HEK293 (cell line): ENCODE data around the gene MAP4K5.

Experiments used
- CTCF ChIA-PET: fragments of 350-600 bp; formaldehyde crosslinking; extraction: SDS; loops from one replicate; lab custom pipeline; 2021; ENCODE audit warnings: antibody characterized with exemption; lab: Yijun Ruan, JAX
- POLR2A ChIA-PET: fragments of 300-600 bp; formaldehyde crosslinking; extraction: SDS; loops from one replicate; lab custom pipeline; 2020; ENCODE audit warnings: antibody characterized with exemption, inconsistent platforms; lab: Yijun Ruan, JAX
- H3K27ac ChIP-seq: fragments of 200-500 bp; sonication (Bioruptor generic); 2 replicates; pipeline ENCODE4 v1.5.1; 2014; ENCODE audit warnings: low read depth, low read length, control low read depth, inconsistent platforms; ENCODE audit errors: extremely low read depth
- H3K36me3 ChIP-seq, 2 experiments: fragments of 200-500 bp in 1 of 2; sonication (Bioruptor generic) in 1 of 2; 1 replicate in 1 of 2; 2 replicates in 1 of 2; pipeline ENCODE4 v1.5.1; 2014 to 2017; ENCODE audit warnings: inconsistent platforms in 2 of 2, low read length in 2 of 2; ENCODE audit not compliant: control insufficient read depth in 2 of 2, insufficient read depth in 1 of 2
- H3K4me1 ChIP-seq: fragments of 200-500 bp; sonication (Bioruptor generic); 2 replicates; pipeline ENCODE4 v1.5.1; 2014; ENCODE audit warnings: mild to moderate bottlenecking, low read length, inconsistent platforms; ENCODE audit not compliant: control insufficient read depth, insufficient read depth
- H3K4me3 ChIP-seq: 2 replicates; pipeline ENCODE4 v1.5.1; 2011; ENCODE audit warnings: low read depth, mild to moderate bottlenecking, control low read depth, low read length, moderate library complexity
- H3K9me3 ChIP-seq: fragments of 200-500 bp; sonication (Bioruptor generic); 2 replicates; pipeline ENCODE4 v1.5.1; 2014; ENCODE audit warnings: low read depth, low read length, inconsistent platforms; ENCODE audit not compliant: control insufficient read depth, insufficient read depth
- KLF1 ChIP-seq: fragments of 450-650 bp; formaldehyde crosslinking; IDR thresholded peaks from 2 replicates; pipeline ENCODE4 v1.5.1; 2016; ENCODE audit warnings: missing biosample characterization, missing genetic modification characterization
- ZFP69B ChIP-seq: fragments of 450-650 bp; formaldehyde crosslinking; IDR thresholded peaks from 2 replicates; pipeline ENCODE4 v1.5.1; 2016; ENCODE audit warnings: missing biosample characterization, missing genetic modification characterization
- ZNF132 ChIP-seq: fragments of 450-650 bp; formaldehyde crosslinking; IDR thresholded peaks from 2 replicates; pipeline ENCODE4 v1.5.1; 2017; ENCODE audit warnings: missing biosample characterization, missing genetic modification characterization, borderline replicate concordance
- ZNF174 ChIP-seq: fragments of 450-650 bp; formaldehyde crosslinking; IDR thresholded peaks from 2 replicates; pipeline ENCODE4 v1.5.0; 2017; ENCODE audit warnings: missing biosample characterization, mild to moderate bottlenecking, missing genetic modification characterization
- ZNF211 ChIP-seq: fragments of 450-650 bp; formaldehyde crosslinking; IDR thresholded peaks from 2 replicates; pipeline ENCODE4 v1.5.1; 2016; ENCODE audit warnings: low read depth, missing biosample characterization, missing genetic modification characterization
- ZNF223 ChIP-seq: fragments of 450-650 bp; formaldehyde crosslinking; IDR thresholded peaks from 2 replicates; pipeline ENCODE4 v1.5.1; 2016; ENCODE audit warnings: missing biosample characterization, missing genetic modification characterization
- ZNF302 ChIP-seq: fragments of 450-650 bp; formaldehyde crosslinking; IDR thresholded peaks from 2 replicates; pipeline ENCODE4 v1.5.1; 2016; ENCODE audit warnings: missing biosample characterization, missing genetic modification characterization, low read depth
- ZNF311 ChIP-seq: fragments of 450-650 bp; formaldehyde crosslinking; IDR thresholded peaks from 2 replicates; pipeline ENCODE4 v1.5.1; 2017; ENCODE audit warnings: missing biosample characterization, missing genetic modification characterization, borderline replicate concordance
- ZNF335 ChIP-seq: fragments of 450-650 bp; formaldehyde crosslinking; conservative IDR thresholded peaks from 2 replicates; pipeline ENCODE4 v1.5.1; 2016; ENCODE audit warnings: missing biosample characterization, missing genetic modification characterization
- ZNF366 ChIP-seq: fragments of 450-650 bp; formaldehyde crosslinking; conservative IDR thresholded peaks from 2 replicates; pipeline ENCODE4 v1.5.1; 2016; ENCODE audit warnings: missing biosample characterization, missing genetic modification characterization
- ZNF510 ChIP-seq: fragments of 450-650 bp; formaldehyde crosslinking; IDR thresholded peaks from 2 replicates; pipeline ENCODE4 v1.5.1; 2018; ENCODE audit warnings: mild to moderate bottlenecking, missing genetic modification characterization, missing biosample characterization; ENCODE audit not compliant: insufficient replicate concordance
- ZNF629 ChIP-seq: fragments of 450-650 bp; formaldehyde crosslinking; IDR thresholded peaks from 2 replicates; pipeline ENCODE4 v1.5.1; 2017; ENCODE audit warnings: missing biosample characterization, missing genetic modification characterization
- ZNF670 ChIP-seq: fragments of 450-650 bp; formaldehyde crosslinking; IDR thresholded peaks from 2 replicates; pipeline ENCODE4 v1.5.1; 2016; ENCODE audit warnings: missing biosample characterization, missing genetic modification characterization, low read depth
- ZNF792 ChIP-seq: fragments of 450-650 bp; formaldehyde crosslinking; IDR thresholded peaks from 2 replicates; pipeline ENCODE4 v1.5.1; 2016; ENCODE audit warnings: missing biosample characterization, missing genetic modification characterization
- ZSCAN23 ChIP-seq: fragments of 450-650 bp; formaldehyde crosslinking; IDR thresholded peaks from 2 replicates; pipeline ENCODE4 v1.5.1; 2016; ENCODE audit warnings: missing biosample characterization, missing genetic modification characterization
- TF ChIP-seq, protein P1 (sequence below): fragments of 450-650 bp; formaldehyde crosslinking; IDR thresholded peaks from 2 replicates; pipeline ENCODE4 v1.5.1; 2016; ENCODE audit warnings: missing biosample characterization, missing genetic modification characterization
- TF ChIP-seq, protein P2 (sequence below): fragments of 450-650 bp; formaldehyde crosslinking; IDR thresholded peaks from 2 replicates; pipeline ENCODE4 v1.5.1; 2016; ENCODE audit warnings: missing biosample characterization, missing genetic modification characterization
- TF ChIP-seq, protein P3 (sequence below): fragments of 450-650 bp; formaldehyde crosslinking; IDR thresholded peaks from 2 replicates; pipeline ENCODE4 v1.5.1; 2017; ENCODE audit warnings: missing biosample characterization, missing genetic modification characterization
- TF ChIP-seq, protein P4 (sequence below): fragments of 450-650 bp; formaldehyde crosslinking; IDR thresholded peaks from 2 replicates; pipeline ENCODE4 v1.5.1; 2016; ENCODE audit warnings: missing biosample characterization, missing genetic modification characterization

MAP4K5 gene

DNA sequence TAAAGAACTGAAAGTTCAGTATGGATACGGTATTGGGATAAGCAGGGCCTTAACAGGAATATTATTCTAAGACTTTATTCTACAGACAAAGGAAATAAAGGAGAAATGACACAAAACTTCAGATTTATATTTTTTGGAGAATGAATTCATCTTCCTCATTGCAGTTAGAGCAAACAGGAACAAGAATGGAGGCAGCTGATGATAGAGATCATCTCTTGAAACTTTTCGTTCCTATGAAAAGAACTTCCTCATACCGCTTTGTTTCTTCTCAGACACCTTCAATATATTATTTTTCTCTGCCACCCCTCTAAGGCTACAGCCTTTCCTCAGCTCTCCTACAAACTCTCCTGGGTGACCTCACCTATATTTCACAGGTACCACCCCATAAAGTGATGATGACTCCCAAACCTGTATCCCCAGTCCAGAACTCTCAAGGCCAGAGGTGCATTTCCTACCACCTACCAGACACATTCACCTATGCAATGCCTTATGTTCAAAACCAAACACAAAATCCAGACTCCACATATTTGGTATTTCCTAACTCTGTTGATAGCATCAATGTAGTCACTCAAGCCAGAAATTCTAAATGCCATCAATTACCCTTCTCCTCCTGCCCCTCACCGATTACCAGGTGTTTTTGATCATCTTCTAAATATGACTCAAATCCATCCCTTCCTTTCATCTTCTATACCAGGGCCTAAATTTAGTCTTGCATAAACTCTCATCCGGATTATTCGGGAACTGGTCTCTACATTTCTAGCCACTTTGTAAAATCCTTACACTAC, 7.4 kb downstream of the MAP4K5 start (continued):
- TF ChIP-seq, protein P1, sequence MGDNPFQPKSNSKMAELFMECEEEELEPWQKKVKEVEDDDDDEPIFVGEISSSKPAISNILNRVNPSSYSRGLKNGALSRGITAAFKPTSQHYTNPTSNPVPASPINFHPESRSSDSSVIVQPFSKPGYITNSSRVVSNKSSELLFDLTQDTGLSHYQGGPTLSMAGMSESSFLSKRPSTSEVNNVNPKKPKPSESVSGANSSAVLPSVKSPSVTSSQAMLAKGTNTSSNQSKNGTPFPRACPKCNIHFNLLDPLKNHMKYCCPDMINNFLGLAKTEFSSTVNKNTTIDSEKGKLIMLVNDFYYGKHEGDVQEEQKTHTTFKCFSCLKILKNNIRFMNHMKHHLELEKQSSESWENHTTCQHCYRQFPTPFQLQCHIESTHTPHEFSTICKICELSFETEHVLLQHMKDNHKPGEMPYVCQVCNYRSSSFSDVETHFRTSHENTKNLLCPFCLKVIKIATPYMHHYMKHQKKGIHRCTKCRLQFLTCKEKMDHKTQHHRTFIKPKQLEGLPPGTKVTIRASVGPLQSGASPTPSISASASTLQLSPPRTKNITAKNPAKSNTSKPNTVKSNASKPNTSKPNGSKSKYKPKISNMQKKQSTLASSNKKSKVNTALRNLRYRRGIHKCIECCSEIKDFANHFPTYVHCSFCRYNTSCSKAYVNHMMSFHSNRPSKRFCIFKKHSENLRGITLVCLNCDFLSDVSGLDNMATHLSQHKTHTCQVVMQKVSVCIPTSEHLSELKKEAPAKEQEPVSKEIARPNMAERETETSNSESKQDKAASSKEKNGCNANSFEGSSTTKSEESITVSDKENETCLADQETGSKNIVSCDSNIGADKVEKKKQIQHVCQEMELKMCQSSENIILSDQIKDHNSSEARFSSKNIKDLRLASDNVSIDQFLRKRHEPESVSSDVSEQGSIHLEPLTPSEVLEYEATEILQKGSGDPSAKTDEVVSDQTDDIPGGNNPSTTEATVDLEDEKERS (tag by site-specific recombination), result no peak
- no peak for TF ChIP-seq ZNF510 (tag by site-specific recombination)

DNA sequence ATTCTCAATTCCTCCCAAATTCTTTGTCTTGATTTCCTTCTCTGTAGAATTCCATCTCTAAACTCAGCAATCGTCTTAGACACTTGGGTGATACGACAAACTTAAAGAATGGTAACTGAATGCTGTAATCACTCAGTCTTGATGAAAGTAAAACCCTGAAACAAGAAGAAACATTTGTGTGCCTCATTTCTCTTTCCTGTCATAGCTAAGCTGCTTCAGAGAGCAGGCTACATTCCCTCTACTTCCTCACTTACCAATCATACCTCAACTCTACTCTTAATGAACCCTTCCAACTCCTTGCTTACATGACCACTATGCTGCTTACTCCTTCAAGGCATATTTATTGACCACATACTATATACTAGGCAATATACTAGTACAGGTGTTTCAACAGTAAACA, 8.3 kb downstream of the MAP4K5 start:
- no peak overlapping the region for H3K4me3 ChIP-seq
- no peak overlapping the region for H3K27ac ChIP-seq
- peaks cover 0 to 9% of the 10 kb centered on the region in 2 experiments; a peak in 2 of 3 replicates for H3K36me3 ChIP-seq
- ChIA-PET CTCF (interaction anchor here (1.3 kb wide), 1 partner anchor 203 kb away, joined by 4 read pairs; no protein-coding TSS in a partner anchor), POLR2A (interaction anchor here (0.6 kb wide), 1 partner anchor 178 kb away, joined by 3 read pairs; no protein-coding TSS in a partner anchor)
- peaks cover 9% of the 10 kb centered on the region for H3K4me1 ChIP-seq
- no peaks in the 10 kb centered on the region for H3K9me3 ChIP-seq
- no peak for TF ChIP-seq ZNF335 (tag by site-specific recombination)
- TF ChIP-seq, protein P2, sequence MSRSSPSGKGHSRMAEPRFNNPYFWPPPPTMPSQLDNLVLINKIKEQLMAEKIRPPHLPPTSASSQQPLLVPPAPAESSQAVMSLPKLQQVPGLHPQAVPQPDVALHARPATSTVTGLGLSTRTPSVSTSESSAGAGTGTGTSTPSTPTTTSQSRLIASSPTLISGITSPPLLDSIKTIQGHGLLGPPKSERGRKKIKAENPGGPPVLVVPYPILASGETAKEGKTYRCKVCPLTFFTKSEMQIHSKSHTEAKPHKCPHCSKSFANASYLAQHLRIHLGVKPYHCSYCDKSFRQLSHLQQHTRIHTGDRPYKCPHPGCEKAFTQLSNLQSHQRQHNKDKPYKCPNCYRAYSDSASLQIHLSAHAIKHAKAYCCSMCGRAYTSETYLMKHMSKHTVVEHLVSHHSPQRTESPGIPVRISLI (tag by site-specific recombination), result no peak
- no peak for TF ChIP-seq ZNF670 (tag by site-specific recombination)
- TF ChIP-seq ZNF223 (tag by site-specific recombination), result no peak
- no peak for TF ChIP-seq ZNF174 (tag by site-specific recombination)
- TF ChIP-seq ZNF302 (tag by site-specific recombination), result no peak
- TF ChIP-seq, protein P3, sequence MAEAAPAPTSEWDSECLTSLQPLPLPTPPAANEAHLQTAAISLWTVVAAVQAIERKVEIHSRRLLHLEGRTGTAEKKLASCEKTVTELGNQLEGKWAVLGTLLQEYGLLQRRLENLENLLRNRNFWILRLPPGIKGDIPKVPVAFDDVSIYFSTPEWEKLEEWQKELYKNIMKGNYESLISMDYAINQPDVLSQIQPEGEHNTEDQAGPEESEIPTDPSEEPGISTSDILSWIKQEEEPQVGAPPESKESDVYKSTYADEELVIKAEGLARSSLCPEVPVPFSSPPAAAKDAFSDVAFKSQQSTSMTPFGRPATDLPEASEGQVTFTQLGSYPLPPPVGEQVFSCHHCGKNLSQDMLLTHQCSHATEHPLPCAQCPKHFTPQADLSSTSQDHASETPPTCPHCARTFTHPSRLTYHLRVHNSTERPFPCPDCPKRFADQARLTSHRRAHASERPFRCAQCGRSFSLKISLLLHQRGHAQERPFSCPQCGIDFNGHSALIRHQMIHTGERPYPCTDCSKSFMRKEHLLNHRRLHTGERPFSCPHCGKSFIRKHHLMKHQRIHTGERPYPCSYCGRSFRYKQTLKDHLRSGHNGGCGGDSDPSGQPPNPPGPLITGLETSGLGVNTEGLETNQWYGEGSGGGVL (tag by site-specific recombination), result no peak
- TF ChIP-seq, protein P1 (tag by site-specific recombination), result no peak
- no peak for TF ChIP-seq ZNF211 (tag by site-specific recombination)
- no peak for TF ChIP-seq ZFP69B (tag by site-specific recombination)
- no peak for TF ChIP-seq ZNF132 (tag by site-specific recombination)
- no peak for TF ChIP-seq ZSCAN23
- TF ChIP-seq, protein P4, sequence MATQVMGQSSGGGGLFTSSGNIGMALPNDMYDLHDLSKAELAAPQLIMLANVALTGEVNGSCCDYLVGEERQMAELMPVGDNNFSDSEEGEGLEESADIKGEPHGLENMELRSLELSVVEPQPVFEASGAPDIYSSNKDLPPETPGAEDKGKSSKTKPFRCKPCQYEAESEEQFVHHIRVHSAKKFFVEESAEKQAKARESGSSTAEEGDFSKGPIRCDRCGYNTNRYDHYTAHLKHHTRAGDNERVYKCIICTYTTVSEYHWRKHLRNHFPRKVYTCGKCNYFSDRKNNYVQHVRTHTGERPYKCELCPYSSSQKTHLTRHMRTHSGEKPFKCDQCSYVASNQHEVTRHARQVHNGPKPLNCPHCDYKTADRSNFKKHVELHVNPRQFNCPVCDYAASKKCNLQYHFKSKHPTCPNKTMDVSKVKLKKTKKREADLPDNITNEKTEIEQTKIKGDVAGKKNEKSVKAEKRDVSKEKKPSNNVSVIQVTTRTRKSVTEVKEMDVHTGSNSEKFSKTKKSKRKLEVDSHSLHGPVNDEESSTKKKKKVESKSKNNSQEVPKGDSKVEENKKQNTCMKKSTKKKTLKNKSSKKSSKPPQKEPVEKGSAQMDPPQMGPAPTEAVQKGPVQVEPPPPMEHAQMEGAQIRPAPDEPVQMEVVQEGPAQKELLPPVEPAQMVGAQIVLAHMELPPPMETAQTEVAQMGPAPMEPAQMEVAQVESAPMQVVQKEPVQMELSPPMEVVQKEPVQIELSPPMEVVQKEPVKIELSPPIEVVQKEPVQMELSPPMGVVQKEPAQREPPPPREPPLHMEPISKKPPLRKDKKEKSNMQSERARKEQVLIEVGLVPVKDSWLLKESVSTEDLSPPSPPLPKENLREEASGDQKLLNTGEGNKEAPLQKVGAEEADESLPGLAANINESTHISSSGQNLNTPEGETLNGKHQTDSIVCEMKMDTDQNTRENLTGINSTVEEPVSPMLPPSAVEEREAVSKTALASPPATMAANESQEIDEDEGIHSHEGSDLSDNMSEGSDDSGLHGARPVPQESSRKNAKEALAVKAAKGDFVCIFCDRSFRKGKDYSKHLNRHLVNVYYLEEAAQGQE (tag by site-specific recombination), result no peak
- no peak for TF ChIP-seq ZNF311 (tag by site-specific recombination)
- no peak for TF ChIP-seq KLF1 (tag by site-specific recombination)
- TF ChIP-seq ZNF629 (tag by site-specific recombination), result no peak
- TF ChIP-seq ZNF366 (tag by site-specific recombination), result no peak
- TF ChIP-seq ZNF792 (tag by site-specific recombination), result no peak
- TF ChIP-seq, all 188 proteins: peak for 0
